ENCODE data around the gene DDX3X.
"Not testable (repeated sequence)": the region's sequence is repeated elsewhere in the genome, so short reads cannot be mapped to it uniquely, and the experiment has no call there.

DDX3X gene

GRCh38 chrX:41397768-41398167 is 63.8 kb downstream of the DDX3X start:
- no peak for TF ChIP-seq PAX5 (IDR thresholded peaks at IDR 0.05; ENCODE audit: insufficient read depth, low read length, severe bottlenecking)
- TF ChIP-seq POU2F2 (IDR thresholded peaks at IDR 0.05; ENCODE audit: low read depth, low read length), result no peak
- TF ChIP-seq POLR2AphosphoS5 (IDR thresholded peaks at IDR 0.05; ENCODE audit: low read depth, low read length), result no peak
- no peak for TF ChIP-seq SPI1 (IDR thresholded peaks at IDR 0.05; ENCODE audit: low read depth, low read length)
- no peak for TF ChIP-seq TAF1 (IDR thresholded peaks at IDR 0.05; ENCODE audit: low read depth, low read length)
- DNase-seq (ENCODE audit: insufficient read length, low spot score), result no peak
- FAIRE-seq, result no peak

DNA sequence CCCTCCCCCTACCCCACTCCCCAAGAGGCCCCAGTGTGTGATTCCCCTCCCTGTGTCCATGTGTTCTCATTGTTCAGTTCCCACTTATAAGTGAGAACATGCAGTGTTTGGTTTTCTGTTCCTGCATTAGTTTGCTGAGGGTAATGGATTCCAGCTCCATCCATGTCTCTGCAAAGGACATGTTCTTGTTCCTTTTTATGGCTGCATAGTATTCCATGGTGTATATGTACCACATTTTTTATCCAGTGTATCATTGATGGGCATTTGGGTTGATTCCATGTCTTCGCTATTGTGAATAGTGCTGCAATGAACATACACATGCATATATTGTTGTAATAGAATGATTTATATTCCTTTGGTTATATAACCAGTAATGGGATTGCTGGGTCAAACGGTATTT is 68.6 kb downstream of the DDX3X start:
- FAIRE-seq; DNase-seq (ENCODE audit: insufficient read length, low spot score): not testable (repeated sequence)

DNA sequence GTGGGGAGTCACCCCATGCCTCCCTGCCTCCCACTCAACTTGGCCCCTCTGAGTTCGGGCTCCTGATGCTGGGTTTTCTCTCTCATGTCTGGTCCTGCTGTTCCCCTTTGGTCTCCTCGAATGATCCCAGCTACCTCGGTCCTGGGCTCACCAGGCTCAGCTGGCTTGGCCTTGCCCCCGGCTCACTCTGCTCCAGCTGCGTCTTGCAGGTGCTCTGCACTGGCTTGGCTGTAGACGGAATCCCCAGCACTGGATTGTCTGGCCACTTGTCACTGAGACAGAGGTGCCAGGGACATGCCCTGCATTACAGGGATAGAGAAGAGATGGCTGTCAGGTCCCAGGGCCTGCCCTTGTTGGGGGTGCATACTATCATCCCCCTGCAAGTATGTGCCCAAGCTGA is 71.6 kb downstream of the DDX3X start:
- DNase-seq (ENCODE audit: insufficient read length, low spot score), result no peak
- TF ChIP-seq POLR2AphosphoS5 (IDR thresholded peaks at IDR 0.05; ENCODE audit: low read depth, low read length) (no peak), SPI1 (IDR thresholded peaks at IDR 0.05; ENCODE audit: low read depth, low read length) (no peak), PAX5 (IDR thresholded peaks at IDR 0.05; ENCODE audit: insufficient read depth, low read length, severe bottlenecking) (no peak), TAF1 (IDR thresholded peaks at IDR 0.05; ENCODE audit: low read depth, low read length) (no peak), POU2F2 (IDR thresholded peaks at IDR 0.05; ENCODE audit: low read depth, low read length) (no peak), POLR2A (IDR thresholded peaks at IDR 0.05; ENCODE audit: low read depth, low read length) (no peak)
- no peak for FAIRE-seq

GRCh38 chrX:41406201-41406600 is 72.2 kb downstream of the DDX3X start:
- DNase-seq (ENCODE audit: insufficient read length, low spot score) (no peak), FAIRE-seq (no peak)
- TF ChIP-seq TAF1 (IDR thresholded peaks at IDR 0.05; ENCODE audit: low read depth, low read length) (no peak), SPI1 (IDR thresholded peaks at IDR 0.05; ENCODE audit: low read depth, low read length) (no peak), POU2F2 (IDR thresholded peaks at IDR 0.05; ENCODE audit: low read depth, low read length) (no peak), POLR2A (IDR thresholded peaks at IDR 0.05; ENCODE audit: low read depth, low read length) (no peak), POLR2AphosphoS5 (IDR thresholded peaks at IDR 0.05; ENCODE audit: low read depth, low read length) (no peak), PAX5 (IDR thresholded peaks at IDR 0.05; ENCODE audit: insufficient read depth, low read length, severe bottlenecking) (no peak)

DNA sequence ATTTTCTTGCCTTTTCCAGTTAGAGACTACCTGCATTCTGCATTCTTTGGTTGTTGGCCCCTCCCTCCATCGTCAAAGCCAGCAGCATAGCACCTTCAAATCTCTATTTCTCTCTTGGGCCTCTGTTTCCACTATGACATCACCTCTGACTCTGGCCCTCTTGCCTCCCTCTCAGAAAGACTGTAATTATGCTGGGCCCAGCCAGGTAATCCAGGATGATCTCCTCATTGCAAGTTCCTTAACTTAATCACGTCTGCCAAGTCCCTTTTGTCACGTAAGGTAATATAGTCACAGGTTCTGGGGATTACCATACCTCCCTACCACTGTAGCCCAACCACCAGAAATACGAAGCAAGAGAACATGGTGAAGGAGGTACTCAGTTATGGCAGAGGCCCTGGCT is 73.9 kb downstream of the DDX3X start:
- DNase-seq (ENCODE audit: insufficient read length, low spot score) (no peak), FAIRE-seq (no peak)
- TF ChIP-seq POU2F2 (IDR thresholded peaks at IDR 0.05; ENCODE audit: low read depth, low read length), result no peak
- no peak for TF ChIP-seq POLR2AphosphoS5 (IDR thresholded peaks at IDR 0.05; ENCODE audit: low read depth, low read length)
- no peak for TF ChIP-seq POLR2A (IDR thresholded peaks at IDR 0.05; ENCODE audit: low read depth, low read length)
- TF ChIP-seq SPI1 (IDR thresholded peaks at IDR 0.05; ENCODE audit: low read depth, low read length), result no peak
- TF ChIP-seq TAF1 (IDR thresholded peaks at IDR 0.05; ENCODE audit: low read depth, low read length), result no peak
- no peak for TF ChIP-seq PAX5 (IDR thresholded peaks at IDR 0.05; ENCODE audit: insufficient read depth, low read length, severe bottlenecking)

DNA sequence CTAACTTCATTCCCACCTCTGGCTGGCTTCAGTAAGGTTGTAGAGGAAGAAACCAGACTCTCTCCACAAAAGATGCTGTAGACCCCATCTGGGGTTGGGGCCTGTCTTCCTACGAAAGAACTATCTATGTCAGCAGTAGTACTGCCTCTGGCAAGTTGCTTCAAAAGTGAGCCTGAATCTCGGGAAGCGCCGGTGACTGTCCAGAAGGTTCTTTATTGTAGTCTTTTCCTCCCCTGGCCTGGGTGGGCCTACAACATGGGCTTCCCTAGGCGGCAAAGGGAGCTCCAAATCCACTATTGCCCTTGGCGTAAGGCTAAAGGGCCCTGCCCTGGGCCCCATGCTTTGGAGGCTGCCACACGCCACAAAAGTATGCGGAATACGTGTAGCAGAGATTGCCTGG is 74.6 kb downstream of the DDX3X start:
- DNase-seq (ENCODE audit: insufficient read length, low spot score), result no peak
- TF ChIP-seq POLR2A (IDR thresholded peaks at IDR 0.05; ENCODE audit: low read depth, low read length), result no peak
- TF ChIP-seq POU2F2 (IDR thresholded peaks at IDR 0.05; ENCODE audit: low read depth, low read length), result no peak
- TF ChIP-seq POLR2AphosphoS5 (IDR thresholded peaks at IDR 0.05; ENCODE audit: low read depth, low read length), result no peak
- no peak for TF ChIP-seq SPI1 (IDR thresholded peaks at IDR 0.05; ENCODE audit: low read depth, low read length)
- no peak for TF ChIP-seq PAX5 (IDR thresholded peaks at IDR 0.05; ENCODE audit: insufficient read depth, low read length, severe bottlenecking)
- TF ChIP-seq TAF1 (IDR thresholded peaks at IDR 0.05; ENCODE audit: low read depth, low read length), result no peak
- FAIRE-seq, result no peak

- DNase-seq (ENCODE audit: insufficient read length, low spot score) (no peak), FAIRE-seq (no peak)
- TF ChIP-seq POLR2AphosphoS5 (IDR thresholded peaks at IDR 0.05; ENCODE audit: low read depth, low read length), result no peak
- TF ChIP-seq SPI1 (IDR thresholded peaks at IDR 0.05; ENCODE audit: low read depth, low read length), result no peak
- no peak for TF ChIP-seq POLR2A (IDR thresholded peaks at IDR 0.05; ENCODE audit: low read depth, low read length)
- no peak for TF ChIP-seq PAX5 (IDR thresholded peaks at IDR 0.05; ENCODE audit: insufficient read depth, low read length, severe bottlenecking)
- TF ChIP-seq POU2F2 (IDR thresholded peaks at IDR 0.05; ENCODE audit: low read depth, low read length), result no peak
- TF ChIP-seq TAF1 (IDR thresholded peaks at IDR 0.05; ENCODE audit: low read depth, low read length), result no peak
Measured at GRCh38 chrX:41409006-41409405, 75.0 kb downstream of the DDX3X start.

DNA sequence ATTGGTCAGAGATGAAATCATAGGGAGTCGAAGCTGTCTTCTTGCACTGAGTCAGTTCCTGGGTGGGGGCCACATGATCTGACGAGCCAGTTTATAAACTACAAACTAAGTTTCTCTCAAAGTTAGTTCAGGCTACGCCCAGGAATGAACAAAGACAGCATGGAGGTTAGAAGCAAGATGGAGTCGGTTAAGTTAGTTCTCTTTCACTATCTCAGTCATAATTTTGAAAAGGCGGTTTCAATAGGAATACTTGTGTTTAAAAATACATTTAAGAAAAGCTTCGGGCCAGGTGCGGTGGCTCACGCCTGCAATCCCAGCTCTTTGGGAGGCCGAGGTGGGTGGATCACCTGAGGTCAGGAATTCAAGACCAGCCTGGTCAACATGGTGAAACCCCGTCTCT is 77.3 kb downstream of the DDX3X start:
- not testable (repeated sequence) for DNase-seq (ENCODE audit: insufficient read length, low spot score); FAIRE-seq

GRCh38 chrX:41412261-41413081 is 78.5 kb downstream of the DDX3X start:
- FAIRE-seq, result no peak
- DNase-seq (ENCODE audit: insufficient read length, low spot score), result no peak

More at GRCh38 chrX:41412261-41413081, 78.5 kb downstream of the DDX3X start:
- TF ChIP-seq POU2F2 (IDR thresholded peaks at IDR 0.05; ENCODE audit: low read depth, low read length), result no peak
- no peak for TF ChIP-seq POLR2AphosphoS5 (IDR thresholded peaks at IDR 0.05; ENCODE audit: low read depth, low read length)
- no peak for TF ChIP-seq SPI1 (IDR thresholded peaks at IDR 0.05; ENCODE audit: low read depth, low read length)
- TF ChIP-seq POLR2A (IDR thresholded peaks at IDR 0.05; ENCODE audit: low read depth, low read length), result no peak
- no peak for TF ChIP-seq TAF1 (IDR thresholded peaks at IDR 0.05; ENCODE audit: low read depth, low read length)
- no peak for TF ChIP-seq PAX5 (IDR thresholded peaks at IDR 0.05; ENCODE audit: insufficient read depth, low read length, severe bottlenecking)

Data from GM12891 (cell line).